ENCODE measurements around the gene PKHD1. TPM values are rescaled to one million over a fixed set of nuclear protein-coding genes. Genes with fewer than 3 reads are reported as not detected.

Gene PKHD1
- total RNA-seq, 4 donors from 2014 or later = 0.11 to 0.68 (median 0.42) TPM

DNA sequence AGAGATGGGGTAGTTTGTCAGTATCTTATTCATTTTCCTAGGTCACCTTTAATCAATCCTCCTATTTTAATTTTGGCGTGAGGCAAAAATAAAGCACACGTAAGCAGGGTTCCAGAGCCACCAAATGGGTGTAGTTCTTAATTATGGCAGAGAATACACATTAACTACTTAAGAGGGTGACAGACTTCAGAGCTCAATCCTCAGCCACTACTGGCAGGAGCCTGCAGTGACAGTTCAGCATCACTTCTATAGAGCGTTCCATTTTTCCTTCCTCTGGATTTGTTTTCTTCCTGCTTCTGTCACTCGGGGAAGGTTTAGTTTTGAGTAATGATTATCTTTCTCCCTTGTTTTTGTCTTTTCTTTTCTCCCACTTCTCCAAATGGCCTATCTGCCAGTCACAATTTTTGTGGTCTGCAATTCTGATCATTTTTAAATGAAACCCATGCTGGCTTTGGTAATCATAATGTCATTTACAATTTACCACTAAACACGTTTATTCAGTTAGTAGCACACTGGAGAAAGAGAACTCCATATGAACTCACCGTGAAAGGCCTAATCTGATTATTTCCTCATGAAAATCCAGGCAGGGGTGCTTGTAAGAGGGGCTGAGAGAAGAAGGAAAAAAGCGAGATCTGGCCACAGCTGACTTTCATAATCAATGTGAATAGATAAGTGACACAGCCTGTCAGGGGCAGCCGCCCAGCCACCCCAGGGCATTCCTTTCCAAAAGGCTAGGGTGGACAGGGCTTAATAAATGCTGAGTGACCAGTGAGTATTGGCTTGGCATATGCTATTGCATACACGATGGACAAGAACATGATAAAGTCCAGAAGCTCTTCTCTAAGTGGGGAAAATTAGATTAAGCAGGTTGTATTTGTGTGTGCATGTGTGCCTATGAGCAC is 412.1 kb downstream of the PKHD1 start:
- Histone ChIP-seq H3K27ac (no peak overlapping the region), H3K27me3 (no peaks in the 10 kb centered on the region), H3K9me3 (no peaks in the 10 kb centered on the region), H3K4me1 (peaks cover 5% of the 10 kb centered on the region), H3K36me3 (no peaks in the 10 kb centered on the region), H3K4me3 (no peak overlapping the region)
- TF ChIP-seq POLR2AphosphoS5 (IDR thresholded peaks at IDR 0.05) (no peak), EP300 (IDR thresholded peaks at IDR 0.05) (no peak), POLR2A (IDR thresholded peaks at IDR 0.05) (no peak)
- TF ChIP-seq, protein P1, sequence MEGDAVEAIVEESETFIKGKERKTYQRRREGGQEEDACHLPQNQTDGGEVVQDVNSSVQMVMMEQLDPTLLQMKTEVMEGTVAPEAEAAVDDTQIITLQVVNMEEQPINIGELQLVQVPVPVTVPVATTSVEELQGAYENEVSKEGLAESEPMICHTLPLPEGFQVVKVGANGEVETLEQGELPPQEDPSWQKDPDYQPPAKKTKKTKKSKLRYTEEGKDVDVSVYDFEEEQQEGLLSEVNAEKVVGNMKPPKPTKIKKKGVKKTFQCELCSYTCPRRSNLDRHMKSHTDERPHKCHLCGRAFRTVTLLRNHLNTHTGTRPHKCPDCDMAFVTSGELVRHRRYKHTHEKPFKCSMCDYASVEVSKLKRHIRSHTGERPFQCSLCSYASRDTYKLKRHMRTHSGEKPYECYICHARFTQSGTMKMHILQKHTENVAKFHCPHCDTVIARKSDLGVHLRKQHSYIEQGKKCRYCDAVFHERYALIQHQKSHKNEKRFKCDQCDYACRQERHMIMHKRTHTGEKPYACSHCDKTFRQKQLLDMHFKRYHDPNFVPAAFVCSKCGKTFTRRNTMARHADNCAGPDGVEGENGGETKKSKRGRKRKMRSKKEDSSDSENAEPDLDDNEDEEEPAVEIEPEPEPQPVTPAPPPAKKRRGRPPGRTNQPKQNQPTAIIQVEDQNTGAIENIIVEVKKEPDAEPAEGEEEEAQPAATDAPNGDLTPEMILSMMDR (IDR thresholded peaks at IDR 0.05) = no peak
- DNase-seq (ENCODE audit: low spot score in 2 of 2) = no peak
- 60% methylated on average over 9 of the region's 9 CpGs for WGBS

DNA sequence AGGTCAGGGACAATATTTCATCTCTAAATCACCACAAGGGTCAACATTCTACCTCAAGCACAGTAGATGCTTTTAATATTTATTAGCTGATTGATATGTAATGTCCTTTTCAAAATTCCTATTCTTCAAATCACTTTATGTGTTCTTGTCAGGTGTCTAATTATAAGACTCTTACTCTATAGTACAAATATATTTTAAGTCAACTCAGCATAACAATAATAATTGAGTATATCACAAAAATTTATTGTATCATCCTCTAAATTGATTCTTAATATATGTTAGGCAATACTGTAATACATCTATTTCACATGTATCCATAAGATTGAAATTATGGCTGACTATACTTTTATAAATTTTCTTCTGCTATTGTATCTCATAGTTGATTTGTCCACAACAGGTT is 423.9 kb downstream of the PKHD1 start:
- TF ChIP-seq POLR2AphosphoS5 (IDR thresholded peaks at IDR 0.05) (no peak), EP300 (IDR thresholded peaks at IDR 0.05) (no peak), POLR2A (IDR thresholded peaks at IDR 0.05) (no peak)
- TF ChIP-seq, protein P1 (IDR thresholded peaks at IDR 0.05) = no peak
- DNase-seq (ENCODE audit: low spot score in 2 of 2) = no peak
- Histone ChIP-seq H3K4me3 (no peak overlapping the region), H3K4me1 (no peaks in the 10 kb centered on the region), H3K27ac (no peak overlapping the region), H3K36me3 (no peaks in the 10 kb centered on the region), H3K27me3 (no peaks in the 10 kb centered on the region), H3K9me3 (no peaks in the 10 kb centered on the region)

DNA sequence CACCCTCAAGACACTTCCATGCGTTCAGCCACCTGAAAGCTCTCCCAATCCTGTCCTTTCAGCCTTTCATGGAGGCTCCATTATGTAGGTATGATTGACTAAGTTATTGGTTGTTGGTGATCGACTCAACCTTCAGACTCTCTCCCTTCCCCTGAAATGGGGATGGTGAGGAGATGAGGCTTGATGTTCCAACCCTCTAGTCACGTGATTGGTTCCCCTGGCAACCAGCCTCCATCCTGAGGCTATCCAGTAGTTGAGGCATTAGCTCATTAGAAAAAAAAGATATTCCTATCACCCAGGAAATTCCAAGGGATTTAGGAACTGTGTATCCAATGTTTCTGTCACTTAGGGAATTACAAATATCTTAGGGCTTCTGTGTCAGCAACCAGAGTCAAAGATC is 426.6 kb downstream of the PKHD1 start:
- no peak for DNase-seq (ENCODE audit: low spot score in 2 of 2)
- TF ChIP-seq POLR2A (IDR thresholded peaks at IDR 0.05) (no peak), POLR2AphosphoS5 (IDR thresholded peaks at IDR 0.05) (no peak), EP300 (IDR thresholded peaks at IDR 0.05) (no peak)
- TF ChIP-seq, protein P1 (IDR thresholded peaks at IDR 0.05) = no peak

DNA sequence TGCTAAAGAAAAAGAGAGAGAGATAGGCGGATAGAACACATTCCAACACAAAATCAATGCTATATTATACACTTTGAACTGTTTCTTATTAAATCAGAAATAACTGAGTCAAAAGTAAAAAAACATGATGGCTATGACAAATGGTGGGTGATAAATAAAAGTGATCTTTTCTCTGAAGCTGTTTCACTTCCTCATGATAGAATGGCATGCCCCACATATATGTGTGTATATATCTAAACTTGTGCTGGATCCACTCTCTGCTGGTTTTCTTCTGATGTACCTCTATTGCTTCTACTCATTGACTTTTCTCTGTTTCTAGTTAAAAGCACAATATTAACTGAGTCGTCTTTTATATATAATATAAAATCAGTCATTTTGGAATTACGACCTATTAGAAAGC is 429.9 kb downstream of the PKHD1 start:
- TF ChIP-seq POLR2AphosphoS5 (IDR thresholded peaks at IDR 0.05) = no peak
- TF ChIP-seq, protein P1 (IDR thresholded peaks at IDR 0.05) = no peak
- TF ChIP-seq EP300 (IDR thresholded peaks at IDR 0.05) = no peak
- no peak for TF ChIP-seq POLR2A (IDR thresholded peaks at IDR 0.05)
- WGBS = 81% methylated on average over 3 of the region's 3 CpGs

More for the DNA sequence above, 426.6 kb downstream of the PKHD1 start:
- Histone ChIP-seq H3K4me3 (no peak overlapping the region), H3K36me3 (no peaks in the 10 kb centered on the region), H3K27me3 (no peaks in the 10 kb centered on the region), H3K9me3 (no peaks in the 10 kb centered on the region), H3K4me1 (no peaks in the 10 kb centered on the region), H3K27ac (no peak overlapping the region)
- WGBS = 89% methylated on average over 3 of the region's 3 CpGs

DNA sequence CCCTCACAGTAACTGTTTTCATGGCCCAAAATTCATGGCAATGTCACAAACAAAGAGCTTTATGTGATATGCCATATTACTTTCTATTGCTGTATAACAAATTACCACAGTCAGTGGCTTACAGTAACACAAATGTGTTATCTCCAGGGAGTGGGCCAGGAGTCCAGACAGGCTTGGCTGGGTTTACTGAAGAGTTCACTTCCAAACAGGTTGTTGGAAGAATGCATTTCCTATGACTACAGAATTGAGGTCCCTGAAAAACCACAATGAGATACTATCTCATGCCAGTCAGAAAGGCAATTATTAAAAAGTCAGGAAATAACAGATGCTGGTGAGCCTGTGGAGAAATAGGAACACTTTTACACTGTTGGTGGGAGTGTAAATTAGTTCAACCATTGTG is 431.9 kb downstream of the PKHD1 start:
- no peak overlapping the region for H3K4me3 ChIP-seq

More for the DNA sequence above, 429.9 kb downstream of the PKHD1 start:
- Histone ChIP-seq H3K9me3 (no peaks in the 10 kb centered on the region), H3K27me3 (no peaks in the 10 kb centered on the region), H3K36me3 (no peaks in the 10 kb centered on the region), H3K4me3 (no peak overlapping the region), H3K27ac (no peak overlapping the region), H3K4me1 (no peaks in the 10 kb centered on the region)
- DNase-seq (ENCODE audit: low spot score in 2 of 2) = no peak

More for the DNA sequence above, 431.9 kb downstream of the PKHD1 start:
- H3K36me3 ChIP-seq = no peaks in the 10 kb centered on the region
- H3K4me1 ChIP-seq = no peaks in the 10 kb centered on the region
- TF ChIP-seq, protein P1 (IDR thresholded peaks at IDR 0.05) = no peak
- no peak for TF ChIP-seq EP300 (IDR thresholded peaks at IDR 0.05)
- no peak for TF ChIP-seq POLR2A (IDR thresholded peaks at IDR 0.05)
- TF ChIP-seq POLR2AphosphoS5 (IDR thresholded peaks at IDR 0.05) = no peak
- H3K9me3 ChIP-seq = no peaks in the 10 kb centered on the region
- DNase-seq (ENCODE audit: low spot score in 2 of 2) = no peak
- H3K27ac ChIP-seq = no peak overlapping the region
- no peaks in the 10 kb centered on the region for H3K27me3 ChIP-seq

Data from suprapubic skin (tissue), 4 donors.